Urothelium cell line (cell line): ENCODE data around the gene MRPL14.
"Not testable (repeated sequence)": the region's sequence is repeated elsewhere in the genome, so short reads cannot be mapped to it uniquely, and the experiment has no call there.

Source experiments
- DNase-seq: peaks from one replicate; pipeline ENCODE4 v3.0.0; 2011; ENCODE audit warnings: low spot score, mixed read lengths
- FAIRE-seq: peaks from 2 replicates; lab custom pipeline; 2011; peaks lifted over from hg19 to GRCh38; lab: Jason Lieb, UNC

Gene MRPL14

GRCh38 chr6:44102527-44102926 is 24.7 kb downstream of the MRPL14 start:
- FAIRE-seq = no peak
- no peak for DNase-seq

- DNase-seq (no peak), FAIRE-seq (no peak)
Measured at GRCh38 chr6:44101832-44102231, 25.4 kb downstream of the MRPL14 start.

- no peak for DNase-seq
- FAIRE-seq = no peak
Measured at GRCh38 chr6:44100088-44100550, 27.1 kb downstream of the MRPL14 start.

GRCh38 chr6:44099192-44099591 is 28.1 kb downstream of the MRPL14 start:
- DNase-seq (no peak), FAIRE-seq (no peak)

- FAIRE-seq = no peak
- DNase-seq = no peak
Measured at GRCh38 chr6:44097782-44098317, 29.4 kb downstream of the MRPL14 start.

- FAIRE-seq (no peak), DNase-seq (peak; percentile 80)
Measured at GRCh38 chr6:44096612-44097011, 30.6 kb downstream of the MRPL14 start.

- not testable (repeated sequence) for FAIRE-seq, DNase-seq
Measured at GRCh38 chr6:44095243-44095623, 32.0 kb downstream of the MRPL14 start.

- FAIRE-seq (no peak), DNase-seq (no peak)
Measured at GRCh38 chr6:44094403-44095242, 32.6 kb downstream of the MRPL14 start.

- DNase-seq = no peak
- no peak for FAIRE-seq
Measured at GRCh38 chr6:44093750-44094402, 33.4 kb downstream of the MRPL14 start.

- no peak for FAIRE-seq
Measured at GRCh38 chr6:44093066-44093465, 34.2 kb downstream of the MRPL14 start.

GRCh38 chr6:44091981-44092884 is 35.0 kb downstream of the MRPL14 start:
- FAIRE-seq (no peak), DNase-seq (no peak)

More at GRCh38 chr6:44093066-44093465, 34.2 kb downstream of the MRPL14 start:
- DNase-seq = no peak

GRCh38 chr6:44091356-44091755 is 35.9 kb downstream of the MRPL14 start:
- FAIRE-seq, DNase-seq: not testable (repeated sequence)

GRCh38 chr6:44090465-44090864 is 36.8 kb downstream of the MRPL14 start:
- DNase-seq = no peak
- FAIRE-seq = no peak

GRCh38 chr6:44088827-44089590 is 38.2 kb downstream of the MRPL14 start:
- DNase-seq = no peak
- no peak for FAIRE-seq

GRCh38 chr6:44087623-44088022 is 39.6 kb downstream of the MRPL14 start:
- no peak for DNase-seq
- no peak for FAIRE-seq

- FAIRE-seq = no peak
- DNase-seq = no peak
Measured at GRCh38 chr6:44086931-44087574, 40.2 kb downstream of the MRPL14 start.

- DNase-seq (no peak), FAIRE-seq (no peak)
Measured at GRCh38 chr6:44085219-44085618, 42.0 kb downstream of the MRPL14 start.

- FAIRE-seq (no peak), DNase-seq (no peak)
Measured at GRCh38 chr6:44084231-44085014, 42.8 kb downstream of the MRPL14 start.

GRCh38 chr6:44082872-44083321 is 44.4 kb downstream of the MRPL14 start:
- FAIRE-seq = no peak
- no peak for DNase-seq
